ENCODE data around the gene HARS1. TPM values are rescaled to one million over a fixed set of nuclear protein-coding genes. Genes with fewer than 3 reads are reported as not detected.

The HARS1 gene
- total and polyA plus RNA-seq, 10 of the 15 experiments (the other 5 are each of a cell fraction or from before 2014, with no cell fraction given): 12.0 to 93.8 (median 76.9) TPM

DNA sequence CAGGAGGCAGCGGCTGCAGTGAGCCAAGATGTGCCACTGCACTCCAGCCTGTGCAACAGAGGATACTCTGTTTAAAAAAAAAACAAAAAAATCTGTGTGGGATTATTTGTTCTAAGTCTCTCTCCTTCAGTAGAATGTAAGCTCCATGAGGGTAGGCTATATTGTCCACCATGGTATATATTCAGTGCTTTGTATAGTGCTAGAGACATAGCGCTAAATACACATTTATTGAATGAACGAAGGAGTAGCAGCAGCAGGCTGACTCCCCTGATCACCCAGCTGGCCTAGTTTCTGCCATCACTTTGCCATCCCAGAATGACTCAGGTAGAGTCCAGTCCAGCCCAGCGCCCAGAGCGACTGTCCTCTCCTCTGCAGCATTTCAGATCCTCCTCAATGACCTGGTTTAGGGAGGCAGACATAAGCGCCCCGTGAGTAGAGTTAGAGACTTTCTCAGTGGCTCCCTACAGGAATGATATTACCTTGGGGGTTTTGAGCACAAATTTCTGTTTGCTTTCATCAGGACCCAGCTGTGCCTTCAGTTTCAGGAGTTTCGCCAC is 716 bp downstream of the HARS1 start:
- H3K4me1 ChIP-seq (ENCODE audit: control insufficient read depth, insufficient read depth, low read length): peaks cover 4% of the 10 kb centered on the region; the same call in 1 of the 2 replicates
- TF ChIP-seq ZNF622 (IDR thresholded peaks at IDR 0.05): no peak
- TF ChIP-seq ESRRA (IDR thresholded peaks at IDR 0.05; ENCODE audit: low read length): no peak
- TF ChIP-seq POLR2A (IDR thresholded peaks at IDR 0.05; ENCODE audit: low read depth, low read length): no peak
- no peak for TF ChIP-seq E4F1 (IDR thresholded peaks at IDR 0.05; ENCODE audit: borderline replicate concordance, partially characterized antibody)
- no peak for TF ChIP-seq KAT2A (conservative IDR thresholded peaks at IDR 0.05; ENCODE audit: control insufficient read depth, low read depth, low read length)
- ChIA-PET POLR2A (interaction anchor here (0.6 to 1.7 kb wide), 11 partner anchors 10 to 286 kb away, joined by 3 to 15 read pairs (median 5); partner anchors contain the start of genes APBB3, IK, NDUFA2 and WDR55), RAD21 (ENCODE audit: unreplicated experiment) (interaction anchor here (0.6 to 1.5 kb wide), 7 partner anchors 10 to 288 kb away, joined by 3 to 8 read pairs (median 4); partner anchors contain the start of genes IK, NDUFA2 and ZMAT2), SMC1A (ENCODE audit: uncharacterized antibody, unreplicated experiment) (interaction anchor here (0.9 to 3.6 kb wide), 11 partner anchors 10 to 479 kb away, joined by 3 to 16 read pairs (median 4); partner anchors contain the start of genes EIF4EBP3, IK, NDUFA2 and ZMAT2), CTCF (interaction anchor here (0.6 to 2.6 kb wide), 13 partner anchors 10 to 877 kb away, joined by 3 to 9 read pairs (median 3); partner anchors contain the start of genes ANKHD1 and ZMAT2)
- in situ Hi-C loops (cut with MboI) (no loop called here), intact Hi-C loops (cut with micrococcal nuclease; ENCODE audit: unreplicated experiment) (loop anchor here (2.0 kb wide), 1 partner anchor 290 kb away; the partner anchor contains the start of gene ANKHD1)
- no peaks in the 10 kb centered on the region for H3K9me3 ChIP-seq (replicated peaks; ENCODE audit: control insufficient read depth, insufficient read depth, low read length)
- H3K27me3 ChIP-seq (replicated peaks in 1 of 2; ENCODE audit: control insufficient read depth in 2 of 2, insufficient read depth in 2 of 2, low read length in 1 of 2): no peaks in the 10 kb centered on the region
- peaks cover 2 to 10% of the 10 kb centered on the region in 2 experiments; a peak in 3 of 4 replicates for H3K36me3 ChIP-seq (ENCODE audit: control insufficient read depth in 2 of 2, insufficient read depth in 2 of 2, low read length in 1 of 2)
- H3K79me2 ChIP-seq (ENCODE audit: control insufficient read depth, insufficient read depth, low read length): peaks cover 41% of the 10 kb centered on the region
- peak; percentile 35 for ATAC-seq
- peak overlapping the region; percentile 87 for H2AFZ ChIP-seq (ENCODE audit: control insufficient read depth, low read depth, low read length)
- WGBS (ENCODE audit: insufficient coverage, insufficient replicate concordance, low lambda C conversion rate, missing lambda C conversion rate): 59% methylated on average over 8 of the region's 8 CpGs
- TSS peak; percentile 79 for BruUV-seq (replicated peaks)
- peak overlapping the region; percentile 88 for H3K4me2 ChIP-seq (ENCODE audit: control insufficient read depth, insufficient read depth)
- H3K4me3 ChIP-seq: peak overlapping the region; percentile 89
- H4K20me1 ChIP-seq (ENCODE audit: control insufficient read depth, insufficient read depth): no peaks in the 10 kb centered on the region
- H3K9ac ChIP-seq (ENCODE audit: control insufficient read depth, insufficient read depth, low read length): peak overlapping the region; percentile 80
- peak overlapping the region; percentile 74 for H3K27ac ChIP-seq (ENCODE audit: control insufficient read depth, insufficient read depth)
- peak; percentile 59 for FAIRE-seq
- no peak for DNase-seq (ENCODE audit: low read depth, low spot score)

Measured in GM12878 (cell line).